A549 treated with Mapracorat at 1 μM for 4 hours (cell line): ENCODE data around the gene XBP1. TPM values are rescaled to one million over a fixed set of nuclear protein-coding genes. Genes with fewer than 3 reads are reported as not detected.

Experiments
- total RNA-seq: library from RNA; stranded (reverse); fragments of 200-300 nt; extraction: Qiagen RNA extraction; gene quantifications from 5 replicates; pipeline ENCODE4 v1.2.3, GENCODE V29; 2022

The XBP1 gene
- total RNA-seq, result 45.5 to 55.3 TPM (median 53.9 TPM) in 5 replicates

GRCh38 chr22:28800308-28801041 is at the start of gene XBP1:
Gene XBP1 (minus strand): TSS chr22:28800569.

GRCh38 chr22:28772633-28773460 is 27.5 kb downstream of the XBP1 start, which contains the start of gene CCDC117:
Gene CCDC117 (plus strand): TSS chr22:28772695. CDS start chr22:28772850, 155 bp downstream.

Other genes starting within 250 kb of the XBP1 start
- 2.2 to 3.9 TPM (median 2.8 TPM) in 5 replicates for gene TTC28, start 120.7 kb downstream of the XBP1 start, total RNA-seq
- 8.3 to 10.5 TPM (median 10.1 TPM) in 5 replicates for gene CHEK2, start 58.7 kb downstream of the XBP1 start, total RNA-seq
- gene HSCB, start 58.5 kb downstream of the XBP1 start, total RNA-seq, result 10.7 to 14.4 TPM (median 13.7 TPM) in 5 replicates
- gene CCDC117, start 27.9 kb downstream of the XBP1 start, total RNA-seq, result 7.9 to 10.9 TPM (median 10.1 TPM) in 5 replicates
- gene ZNRF3, start 83.0 kb upstream of the XBP1 start, total RNA-seq, result 5.0 to 8.3 TPM (median 7.1 TPM) in 5 replicates